Effector memory CD4-positive, alpha-beta T cell (primary cell): ENCODE data around the gene ZNF205.
A peak's percentile ranks its signal among the peaks of the same experiment; 100 is the strongest.
"Not testable (repeated sequence)": the region's sequence is repeated elsewhere in the genome, so short reads cannot be mapped to it uniquely, and the experiment has no call there.

Source experiments
- DNase-seq, 3 donors: peaks; one replicate each; pipeline ENCODE4 v3.0.0-alpha.2; 2020
- H3K27ac ChIP-seq: 2 replicates; pipeline ENCODE4 v1.7.0; 2013; ENCODE audit warnings: mild to moderate bottlenecking, low read length, moderate library complexity; ENCODE audit not compliant: insufficient read depth, poor library complexity, severe bottlenecking
- H3K27me3 ChIP-seq: replicated peaks from 2 replicates; pipeline ENCODE4 v1.7.0; 2013; ENCODE audit warnings: mild to moderate bottlenecking, low read length; ENCODE audit not compliant: insufficient read depth, control insufficient read depth, poor library complexity, severe bottlenecking
- H3K36me3 ChIP-seq: 2 replicates; pipeline ENCODE4 v1.7.0; 2013; ENCODE audit warnings: mild to moderate bottlenecking, low read length, moderate library complexity; ENCODE audit not compliant: control insufficient read depth, insufficient read depth
- H3K4me1 ChIP-seq: 2 replicates; pipeline ENCODE4 v1.7.0; 2013; ENCODE audit warnings: low read length, mild to moderate bottlenecking; ENCODE audit not compliant: control insufficient read depth, insufficient read depth, poor library complexity, severe bottlenecking
- H3K4me3 ChIP-seq: 2 replicates; pipeline ENCODE4 v1.7.0; 2013; ENCODE audit warnings: low read length, low read depth, mild to moderate bottlenecking; ENCODE audit not compliant: insufficient read depth, poor library complexity, severe bottlenecking
- H3K9me3 ChIP-seq: 2 replicates; pipeline ENCODE4 v1.7.0; 2013; ENCODE audit warnings: mild to moderate bottlenecking, low read length, moderate library complexity; ENCODE audit not compliant: control insufficient read depth

ZNF205 gene

DNA sequence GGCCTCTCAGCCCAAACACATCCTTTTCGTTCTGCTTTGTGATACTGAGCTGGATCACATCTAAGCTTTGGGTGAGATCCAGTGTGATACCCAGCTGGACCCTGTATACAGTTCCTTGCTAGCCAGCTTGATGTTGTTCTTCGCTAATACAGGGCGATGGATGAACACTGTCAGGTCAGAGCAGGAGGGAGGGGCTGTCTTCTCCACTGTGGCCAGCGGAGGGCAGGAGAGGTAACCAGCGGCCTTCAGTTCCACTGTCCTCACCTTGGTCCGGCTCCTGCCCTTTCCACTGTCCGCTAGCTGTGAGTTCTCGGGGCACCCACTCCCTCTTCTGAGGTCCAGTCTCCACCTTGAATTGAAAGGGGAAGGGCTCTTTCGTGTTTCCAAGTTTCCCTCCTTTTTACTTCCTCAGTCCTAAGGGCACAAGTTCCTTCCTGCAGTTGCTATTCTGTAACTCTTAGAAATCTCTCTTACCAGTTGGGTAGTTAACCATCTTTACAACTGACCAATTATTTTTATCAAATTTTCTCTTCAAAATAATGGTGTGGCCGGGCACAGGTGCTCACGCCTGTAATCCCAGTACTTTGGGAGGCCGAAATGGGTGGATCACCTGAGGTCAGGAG lies 19.5 kb downstream of the ZNF205 start:
- DNase-seq: no peak
- Histone ChIP-seq H3K27ac (no peak overlapping the region), H3K9me3 (no peaks in the 10 kb centered on the region)

DNA sequence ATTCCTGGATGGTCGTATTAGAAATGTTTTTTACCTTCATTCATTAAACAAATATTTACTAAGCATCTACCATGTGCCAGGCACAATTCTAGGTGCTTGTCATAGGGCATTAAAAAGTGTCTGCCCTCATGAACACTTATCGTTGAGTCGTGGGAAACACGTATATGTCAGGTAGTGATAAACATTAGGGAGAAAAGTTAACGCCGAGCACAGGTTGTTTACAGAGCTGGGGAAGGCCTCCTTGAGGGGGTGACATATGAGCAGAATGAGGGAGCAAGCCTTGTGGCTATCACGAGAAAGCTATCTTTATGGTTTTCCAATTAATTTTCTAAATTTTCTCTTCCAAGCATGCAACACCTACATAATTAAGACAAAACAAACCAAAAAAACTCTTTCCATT lies 21.5 kb downstream of the ZNF205 start:
- no peaks in the 10 kb centered on the region for H3K9me3 ChIP-seq
- H3K4me3 ChIP-seq: peak overlapping the region; percentile 89
- peaks cover 27% of the 10 kb centered on the region for H3K4me1 ChIP-seq
- H3K27me3 ChIP-seq: no peaks in the 10 kb centered on the region
- peak overlapping the region; percentile 96 for H3K27ac ChIP-seq
- peaks cover 2% of the 10 kb centered on the region for H3K36me3 ChIP-seq
- DNase-seq: no peak

More for the DNA sequence above, 19.5 kb downstream of the ZNF205 start:
- Histone ChIP-seq H3K4me1 (peaks cover 34% of the 10 kb centered on the region), H3K27me3 (no peaks in the 10 kb centered on the region), H3K4me3 (no peak overlapping the region), H3K36me3 (no peaks in the 10 kb centered on the region)

DNA sequence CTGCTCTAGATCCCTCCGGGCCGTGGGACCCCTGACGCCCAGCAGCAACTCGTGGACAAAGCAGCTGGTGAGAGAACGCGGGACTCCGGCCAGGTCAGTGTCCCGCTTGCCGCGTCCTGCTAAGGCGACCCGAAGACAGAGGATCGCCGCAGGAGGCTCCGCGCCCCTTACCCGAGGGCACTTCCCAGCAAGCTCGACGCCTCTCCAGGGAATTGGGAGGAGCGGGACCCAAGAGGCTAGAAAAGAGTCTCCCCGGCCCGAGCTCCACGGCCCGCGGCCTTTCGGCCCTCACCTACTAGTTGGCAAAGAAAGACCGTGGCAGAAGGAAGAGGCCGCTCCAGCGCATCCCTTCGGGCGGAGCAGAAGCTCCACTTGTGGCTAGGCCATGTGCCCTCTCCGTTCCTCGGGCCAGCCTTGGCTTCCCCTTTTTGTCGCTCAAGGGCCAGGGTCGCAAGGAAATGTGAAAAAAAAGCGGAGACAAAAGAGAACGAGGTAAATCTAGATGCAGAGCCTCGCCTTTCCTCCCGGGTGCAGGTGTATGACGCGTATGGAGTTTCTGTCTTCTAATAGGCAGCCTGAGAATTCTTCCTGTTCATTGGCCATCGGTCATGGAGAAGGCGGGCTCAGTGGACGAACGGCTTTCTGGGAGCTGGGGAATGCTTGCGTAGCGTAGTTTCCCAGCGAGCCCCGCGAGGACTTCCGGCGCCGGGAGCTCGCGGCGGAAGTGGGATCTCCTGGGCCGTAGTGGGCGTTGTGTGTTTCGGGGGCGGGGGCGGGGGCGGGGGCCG lies 22.1 kb downstream of the ZNF205 start, which contains the start of gene ZNF213:
Gene ZNF213, plus strand, starts transcription at position 692 of the 788 bp plus-strand sequence. CDS start 2,252 bp downstream, outside the sequence.
- peak; percentile 90 to 93 (median 91) for DNase-seq
- H3K27me3 ChIP-seq: no peaks in the 10 kb centered on the region
- peaks cover 9% of the 10 kb centered on the region for H3K36me3 ChIP-seq
- peak within 1 kb of the TSS; percentile 99 for H3K4me3 ChIP-seq
- no peaks in the 10 kb centered on the region for H3K9me3 ChIP-seq
- H3K4me1 ChIP-seq: peaks cover 23% of the 10 kb centered on the region
- peak within 1 kb of the TSS; percentile 96 for H3K27ac ChIP-seq

DNA sequence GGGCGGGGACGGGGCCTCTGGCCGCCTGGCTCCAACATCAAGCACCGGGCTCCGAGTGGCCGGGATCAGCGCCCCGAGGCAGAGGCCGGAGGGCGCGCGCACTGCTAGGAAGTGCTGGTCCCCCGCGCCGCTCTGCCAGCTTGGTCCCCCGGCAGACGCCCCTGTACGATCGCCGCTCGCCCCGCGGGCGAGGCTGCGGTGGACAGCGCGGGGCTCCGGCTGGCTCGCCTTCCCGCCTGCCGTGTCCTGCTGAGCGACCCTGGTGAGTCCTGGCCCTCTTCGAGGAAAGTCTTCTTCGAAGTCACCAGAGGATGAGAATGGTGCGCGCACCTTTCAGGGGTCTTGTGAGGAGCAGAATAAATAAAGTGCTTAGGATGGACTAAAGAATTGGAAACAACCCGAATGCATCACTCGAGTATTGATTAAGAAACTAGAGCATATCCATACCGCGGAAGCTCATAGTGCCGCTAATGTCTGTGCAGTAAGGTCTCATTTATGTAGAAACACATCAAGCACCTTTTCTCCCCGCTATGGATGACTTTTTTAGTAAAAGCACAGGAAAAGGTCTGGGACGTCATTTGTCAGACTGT lies 22.8 kb downstream of the ZNF205 start:
- peaks cover 18% of the 10 kb centered on the region for H3K4me1 ChIP-seq
- H3K27ac ChIP-seq: peak overlapping the region; percentile 85
- no peaks in the 10 kb centered on the region for H3K27me3 ChIP-seq
- no peaks in the 10 kb centered on the region for H3K9me3 ChIP-seq
- peak overlapping the region; percentile 99 for H3K4me3 ChIP-seq
- H3K36me3 ChIP-seq: peaks cover 9% of the 10 kb centered on the region
- no peak for DNase-seq

DNA sequence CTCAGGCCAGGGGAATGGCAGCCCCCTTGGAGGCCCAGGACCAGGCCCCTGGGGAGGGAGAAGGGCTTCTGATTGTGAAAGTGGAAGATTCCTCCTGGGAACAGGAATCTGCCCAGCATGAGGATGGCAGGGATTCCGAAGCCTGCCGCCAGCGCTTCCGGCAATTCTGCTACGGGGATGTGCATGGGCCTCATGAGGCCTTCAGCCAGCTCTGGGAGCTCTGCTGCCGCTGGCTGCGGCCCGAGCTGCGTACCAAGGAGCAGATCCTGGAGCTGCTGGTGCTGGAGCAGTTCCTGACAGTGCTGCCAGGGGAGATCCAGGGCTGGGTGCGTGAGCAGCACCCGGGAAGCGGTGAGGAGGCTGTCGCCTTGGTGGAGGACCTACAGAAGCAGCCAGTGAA lies 24.9 kb downstream of the ZNF205 start:
- Histone ChIP-seq H3K9me3 (no peaks in the 10 kb centered on the region), H3K4me1 (peaks cover 18% of the 10 kb centered on the region), H3K27ac (no peak overlapping the region), H3K36me3 (peaks cover 16% of the 10 kb centered on the region), H3K4me3 (no peak overlapping the region), H3K27me3 (no peaks in the 10 kb centered on the region)
- no peak for DNase-seq

DNA sequence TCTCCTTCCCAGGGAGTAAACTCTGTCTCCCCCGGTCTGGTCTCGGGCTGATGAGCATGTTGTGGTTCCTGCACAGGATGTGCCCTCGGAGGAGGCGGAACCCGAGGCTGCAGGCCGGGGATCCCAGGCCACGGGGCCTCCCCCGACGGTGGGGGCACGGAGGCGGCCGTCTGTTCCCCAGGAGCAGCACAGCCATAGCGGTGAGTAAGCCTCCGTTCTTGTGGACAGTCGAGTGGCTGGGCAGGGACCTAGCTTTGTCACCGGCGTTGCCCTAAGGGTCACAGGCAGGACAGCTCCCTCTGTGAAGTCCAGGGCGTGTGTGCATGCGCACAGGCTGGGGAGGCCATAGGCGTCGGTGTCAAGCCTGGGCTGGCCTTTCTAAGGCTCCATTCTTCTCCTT lies 26.0 kb downstream of the ZNF205 start:
- H3K36me3 ChIP-seq: peaks cover 22% of the 10 kb centered on the region
- DNase-seq: no peak
- no peak overlapping the region for H3K4me3 ChIP-seq
- peaks cover 18% of the 10 kb centered on the region for H3K4me1 ChIP-seq
- no peaks in the 10 kb centered on the region for H3K9me3 ChIP-seq
- H3K27ac ChIP-seq: no peak overlapping the region
- no peaks in the 10 kb centered on the region for H3K27me3 ChIP-seq

DNA sequence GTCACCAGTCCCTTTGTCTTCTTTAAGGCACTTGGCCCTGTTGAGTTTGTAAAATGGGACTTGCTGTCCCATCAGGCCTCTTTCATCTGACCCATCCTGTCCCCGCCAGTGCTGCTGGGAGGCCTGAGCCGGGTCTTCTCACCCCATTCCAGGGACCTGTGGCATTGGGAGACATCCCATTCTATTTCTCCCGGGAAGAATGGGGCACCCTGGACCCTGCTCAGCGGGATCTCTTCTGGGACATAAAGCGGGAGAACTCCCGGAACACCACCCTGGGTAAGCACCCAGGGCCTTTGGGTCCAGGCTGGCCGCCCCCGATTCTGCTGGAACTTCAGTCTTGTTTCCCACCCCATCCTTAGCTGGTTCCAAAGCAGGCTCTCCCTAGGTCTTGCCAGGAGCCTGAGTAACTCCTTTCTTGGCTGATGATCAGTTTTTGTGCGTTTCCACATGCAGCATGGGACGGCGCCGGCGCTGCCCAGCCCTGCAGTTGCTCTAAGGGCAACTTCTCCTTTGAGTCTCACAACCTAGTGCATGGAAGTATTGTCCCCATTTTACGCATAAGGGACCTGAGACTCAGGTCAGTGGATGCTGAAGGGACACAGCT lies 26.5 kb downstream of the ZNF205 start:
- no peaks in the 10 kb centered on the region for H3K27me3 ChIP-seq
- H3K4me3 ChIP-seq: no peak overlapping the region
- peaks cover 22% of the 10 kb centered on the region for H3K36me3 ChIP-seq
- peaks cover 16% of the 10 kb centered on the region for H3K4me1 ChIP-seq
- H3K9me3 ChIP-seq: no peaks in the 10 kb centered on the region
- DNase-seq: no peak
- H3K27ac ChIP-seq: no peak overlapping the region

DNA sequence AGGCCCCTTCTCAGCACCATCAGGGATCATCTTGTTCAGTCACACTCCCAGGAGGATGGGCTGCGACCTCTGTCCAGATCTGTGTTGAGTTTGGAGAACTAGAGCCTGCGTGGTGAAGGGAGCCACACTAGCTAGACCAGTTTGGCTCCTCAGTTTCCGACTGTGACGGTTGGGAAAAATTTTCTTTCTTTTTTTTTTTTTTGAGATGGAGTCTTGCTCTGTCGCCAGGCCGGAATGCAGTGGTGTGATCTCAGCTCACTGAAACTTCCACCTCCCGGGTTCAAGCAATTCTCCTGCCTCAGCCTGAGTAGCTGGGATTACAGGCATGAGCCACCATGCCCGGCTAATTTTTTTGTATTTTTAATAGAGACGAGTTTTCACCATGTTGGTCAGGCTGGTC lies 27.2 kb downstream of the ZNF205 start:
- H3K4me1 ChIP-seq: peaks cover 10% of the 10 kb centered on the region

DNA sequence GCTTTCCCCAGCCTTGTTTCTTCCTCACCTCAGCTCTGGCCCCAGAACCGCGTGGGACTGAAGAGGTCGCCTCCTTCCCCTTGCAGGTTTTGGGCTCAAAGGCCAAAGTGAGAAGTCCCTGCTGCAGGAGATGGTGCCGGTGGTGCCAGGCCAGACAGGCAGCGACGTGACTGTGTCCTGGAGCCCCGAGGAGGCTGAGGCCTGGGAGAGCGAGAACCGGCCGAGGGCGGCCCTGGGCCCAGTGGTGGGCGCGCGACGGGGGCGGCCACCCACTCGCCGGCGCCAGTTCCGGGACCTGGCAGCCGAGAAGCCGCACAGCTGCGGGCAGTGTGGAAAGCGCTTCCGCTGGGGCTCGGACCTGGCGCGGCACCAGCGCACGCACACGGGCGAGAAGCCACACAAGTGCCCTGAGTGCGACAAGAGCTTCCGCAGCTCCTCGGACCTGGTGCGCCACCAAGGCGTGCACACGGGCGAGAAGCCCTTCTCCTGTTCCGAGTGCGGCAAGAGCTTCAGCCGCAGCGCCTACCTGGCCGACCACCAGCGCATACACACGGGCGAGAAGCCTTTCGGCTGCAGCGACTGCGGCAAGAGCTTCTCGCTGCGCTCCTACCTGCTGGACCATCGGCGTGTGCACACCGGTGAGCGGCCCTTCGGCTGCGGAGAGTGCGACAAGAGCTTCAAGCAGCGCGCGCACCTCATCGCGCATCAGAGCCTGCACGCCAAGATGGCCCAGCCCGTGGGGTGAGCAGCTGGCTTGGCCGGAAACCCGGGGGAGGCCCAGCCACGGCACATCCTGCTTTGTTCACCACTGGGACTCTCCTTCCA lies 28.4 kb downstream of the ZNF205 start:
- H3K9me3 ChIP-seq: no peaks in the 10 kb centered on the region
- H3K4me3 ChIP-seq: no peak overlapping the region
- DNase-seq: no peak
- peaks cover 22% of the 10 kb centered on the region for H3K36me3 ChIP-seq
- peaks cover 4% of the 10 kb centered on the region for H3K4me1 ChIP-seq
- no peaks in the 10 kb centered on the region for H3K27me3 ChIP-seq
- no peak overlapping the region for H3K27ac ChIP-seq

More for the DNA sequence above, 27.2 kb downstream of the ZNF205 start:
- not testable (repeated sequence) for H3K27ac ChIP-seq, H3K9me3 ChIP-seq, H3K4me3 ChIP-seq, H3K27me3 ChIP-seq, DNase-seq
- H3K36me3 ChIP-seq: peaks cover 22% of the 10 kb centered on the region
